Activated CD4-positive, alpha-beta T cell treated with anti-CD3 and anti-CD28 coated beads, Interleukin-2, amount 50 U/mL, for 48 hours (primary cell): ENCODE results near the gene CADM1.

ENCODE experiments used
- DNase-seq, 2 experiments: peaks; one replicate each; pipeline ENCODE4 v3.0.0-alpha.2; 2020

CADM1 gene

DNA sequence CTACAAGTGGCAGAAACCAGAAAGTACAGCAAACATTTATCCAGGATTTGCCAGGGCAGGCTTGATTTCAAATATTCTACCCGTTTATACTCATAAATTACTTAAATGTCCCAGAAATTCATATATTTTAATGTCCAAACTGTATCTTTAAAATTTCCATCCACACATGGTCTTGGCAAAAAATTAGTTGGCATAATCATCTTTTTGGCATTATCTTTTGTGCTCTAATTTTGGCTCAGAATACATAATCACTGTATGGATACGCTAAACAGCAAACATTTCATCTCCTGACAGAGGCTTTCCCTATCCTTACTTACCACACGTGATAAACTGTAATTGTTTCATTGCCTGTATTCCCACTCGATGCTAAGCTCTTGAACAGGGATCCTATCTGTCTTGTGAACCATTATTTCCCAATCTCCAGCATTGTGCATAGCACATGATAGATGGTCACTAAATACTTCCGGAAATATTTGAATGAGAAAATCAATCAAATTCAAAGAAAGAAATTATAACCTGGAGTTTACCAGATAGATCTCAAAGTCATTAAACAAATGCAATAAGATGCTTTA, 64.2 kb downstream of the CADM1 start:
- DNase-seq = no peak

DNA sequence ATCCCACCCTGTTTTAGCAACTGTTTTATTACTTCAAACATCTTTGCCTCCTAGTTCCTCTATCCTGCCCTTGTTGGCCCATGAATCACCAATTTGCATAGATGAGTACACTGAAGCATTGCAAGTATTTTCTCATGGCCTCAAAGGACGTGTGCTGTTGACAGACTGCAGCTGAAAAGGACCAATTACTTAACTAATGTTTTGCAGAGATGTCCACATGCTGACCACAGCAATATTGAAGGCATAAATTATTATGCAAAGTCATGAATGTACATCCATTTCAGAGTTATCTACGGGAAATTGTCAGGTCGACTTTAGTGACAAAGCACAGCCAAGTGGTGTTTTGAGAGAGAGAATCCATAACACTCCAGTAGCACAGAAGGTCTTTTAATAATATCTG, 64.8 kb downstream of the CADM1 start:
- DNase-seq = no peak

DNA sequence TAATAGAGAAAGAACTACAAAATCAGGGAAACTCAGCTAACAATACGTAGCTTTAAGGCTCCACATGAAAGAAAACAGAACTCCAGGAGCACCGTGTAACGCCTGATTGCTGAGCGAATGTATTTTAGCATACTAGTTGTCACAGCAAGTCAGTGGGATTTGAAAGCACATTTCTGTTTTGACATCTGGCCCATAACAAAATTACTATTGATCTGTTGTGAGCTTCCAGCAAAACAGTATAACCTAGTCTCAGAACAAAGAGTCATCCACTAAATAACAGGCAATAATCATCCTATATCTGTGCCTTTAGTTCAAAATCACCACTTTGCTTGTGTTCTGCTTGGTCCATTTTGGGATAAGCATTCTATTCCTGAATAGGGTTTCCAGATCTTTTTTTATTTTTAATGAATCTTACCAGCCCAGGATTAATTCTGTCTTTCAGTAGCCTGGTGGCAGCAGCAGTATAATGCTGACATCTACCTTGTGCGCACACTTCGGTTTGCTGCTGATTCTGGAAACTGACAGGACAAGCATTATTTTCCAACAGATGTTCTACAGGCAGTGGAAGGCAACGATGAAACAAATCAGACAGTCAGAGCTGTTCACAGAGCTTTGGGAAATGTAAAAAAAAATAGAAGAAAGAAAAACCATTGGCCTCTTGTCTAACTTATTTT, 66.2 kb downstream of the CADM1 start:
- DNase-seq = no peak

DNA sequence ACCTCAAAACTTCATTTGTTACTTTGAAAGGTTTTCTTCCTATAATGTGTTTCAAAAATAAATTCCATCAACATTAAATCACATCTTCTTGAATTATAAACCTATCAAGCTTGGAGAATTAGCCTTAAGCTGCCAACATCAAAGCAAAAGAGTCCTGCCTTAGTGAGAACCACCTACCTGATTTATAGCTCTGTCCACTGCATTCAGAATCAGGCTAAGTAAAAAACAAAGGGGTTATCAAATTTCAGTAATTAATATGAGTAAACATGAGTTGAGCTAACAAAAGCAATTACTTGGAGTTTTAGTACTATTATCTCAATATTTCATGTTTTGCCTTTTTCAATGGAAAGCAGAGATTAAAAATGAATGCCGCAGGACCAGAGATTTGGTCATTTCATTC, 73.9 kb downstream of the CADM1 start:
- no peak for DNase-seq

DNA sequence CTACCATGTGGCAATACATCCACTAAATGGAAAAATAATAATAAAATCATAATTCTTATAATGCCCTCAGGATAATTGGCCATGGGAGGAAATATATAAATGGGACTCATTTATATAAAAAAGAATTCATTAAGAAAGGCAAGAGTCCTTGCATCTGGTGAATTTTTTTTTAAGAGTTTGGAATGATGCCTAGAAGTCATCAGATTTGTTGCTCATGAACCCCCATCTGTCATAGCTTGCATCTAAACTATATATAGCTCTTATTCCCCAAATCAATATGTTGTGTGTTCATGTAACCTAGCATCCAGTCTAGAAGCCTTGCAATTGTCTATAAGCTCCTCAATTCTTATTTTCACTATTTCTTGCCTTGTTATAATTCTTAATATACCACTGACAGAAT, 75.9 kb downstream of the CADM1 start:
- DNase-seq = no peak

DNA sequence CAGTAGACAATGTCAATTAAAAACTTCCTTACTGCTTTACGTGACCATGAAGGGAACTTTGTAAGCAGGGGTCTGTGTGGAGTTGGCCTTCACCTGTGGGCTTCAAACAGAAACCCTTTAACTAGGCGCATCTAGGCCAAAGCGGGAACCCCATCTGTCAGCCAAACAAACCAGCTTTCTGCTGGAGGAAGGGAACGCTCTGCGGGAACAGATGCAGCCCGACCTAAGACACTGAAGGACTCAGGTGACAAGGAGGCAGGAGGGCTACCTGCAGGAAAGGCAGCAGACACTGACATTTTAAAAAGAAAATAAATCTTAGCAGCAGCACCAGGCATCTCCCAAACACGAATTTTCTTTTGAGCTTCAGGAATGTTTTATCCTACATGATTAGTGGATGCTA, 78.4 kb downstream of the CADM1 start:
- no peak for DNase-seq

DNA sequence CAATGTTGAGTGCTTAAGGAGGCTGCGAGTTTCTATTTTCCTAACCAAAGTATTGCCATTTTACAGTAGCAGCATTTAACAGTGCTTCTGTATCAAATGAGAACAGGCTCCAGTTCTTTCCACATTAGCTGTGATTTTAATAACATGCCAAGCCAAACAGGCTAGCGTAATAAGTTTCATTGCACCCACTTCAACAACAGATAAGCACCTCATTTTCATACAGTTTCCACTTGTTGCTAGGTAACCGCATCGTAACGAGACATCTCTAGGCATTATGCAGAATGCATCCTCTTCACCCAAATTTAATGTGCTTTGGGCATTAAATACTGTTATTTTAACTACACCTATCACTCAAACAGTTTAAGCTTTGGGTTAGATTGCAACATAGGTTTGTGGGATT, 79.0 kb downstream of the CADM1 start:
- no peak for DNase-seq

DNA sequence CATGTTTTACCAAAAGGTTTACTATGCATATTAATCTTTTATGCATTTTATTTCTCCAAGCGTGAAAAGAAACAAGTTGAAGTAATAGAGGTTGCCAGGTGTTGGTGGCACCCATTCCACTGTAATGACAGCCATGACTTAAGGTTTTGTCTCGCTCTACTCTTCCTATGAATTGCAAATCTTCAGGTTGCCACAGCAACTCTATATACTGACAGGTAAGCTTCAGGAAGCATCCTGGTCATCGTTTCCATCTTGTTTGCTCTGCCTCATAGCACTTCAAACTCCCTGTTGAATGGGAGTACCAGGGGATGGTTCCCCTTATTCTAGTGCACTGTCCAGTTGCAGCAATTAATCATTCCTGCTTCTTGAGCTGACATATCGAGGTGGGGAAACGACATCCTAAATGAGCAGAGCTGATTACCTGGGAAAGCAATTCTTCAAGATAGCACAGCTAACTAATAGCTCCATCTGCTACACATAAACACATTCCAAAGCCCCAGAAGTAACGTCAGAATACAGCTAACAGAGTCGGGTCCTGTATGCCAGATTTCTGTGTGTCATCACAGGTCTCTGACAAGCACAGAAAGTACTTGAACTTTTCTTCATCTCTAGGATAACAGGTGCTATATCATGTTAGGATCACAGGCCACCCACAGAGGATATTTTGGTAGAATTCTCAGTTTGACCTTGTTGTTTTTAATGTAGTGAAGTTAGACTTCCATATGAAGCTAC, 80.3 kb downstream of the CADM1 start:
- DNase-seq = no peak

DNA sequence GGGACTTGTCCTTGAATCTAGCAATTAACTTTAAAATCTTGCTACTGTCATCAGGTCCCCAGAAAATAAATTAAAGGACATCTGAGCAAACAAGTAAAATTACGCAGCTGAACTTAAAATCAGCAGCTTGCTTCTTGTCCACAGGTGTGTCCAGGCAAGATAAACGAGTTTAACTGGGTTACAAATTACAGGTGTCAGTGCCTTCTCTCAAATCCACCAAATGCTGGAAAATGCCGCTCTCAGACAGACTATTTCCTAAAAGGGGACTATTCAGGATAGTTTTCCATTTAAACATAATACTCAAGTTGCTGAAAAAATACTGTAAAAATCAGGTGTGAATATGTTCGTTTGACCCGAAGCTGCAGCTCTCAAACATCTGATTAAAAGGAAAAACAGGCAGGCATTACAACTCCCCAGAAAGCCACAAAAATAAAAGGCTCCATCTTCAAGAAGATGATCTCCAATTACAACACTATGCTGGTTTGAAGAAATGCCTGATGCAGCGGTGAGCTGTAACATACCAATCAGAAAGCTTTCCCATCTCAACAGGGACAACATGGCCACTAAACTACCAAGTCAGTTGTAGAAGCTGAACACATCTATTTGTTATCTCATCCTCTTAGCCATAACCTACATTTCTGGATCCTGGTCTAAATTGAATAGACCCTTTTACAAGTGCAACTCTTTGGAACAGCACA, 82.1 kb downstream of the CADM1 start:
- DNase-seq = no peak

DNA sequence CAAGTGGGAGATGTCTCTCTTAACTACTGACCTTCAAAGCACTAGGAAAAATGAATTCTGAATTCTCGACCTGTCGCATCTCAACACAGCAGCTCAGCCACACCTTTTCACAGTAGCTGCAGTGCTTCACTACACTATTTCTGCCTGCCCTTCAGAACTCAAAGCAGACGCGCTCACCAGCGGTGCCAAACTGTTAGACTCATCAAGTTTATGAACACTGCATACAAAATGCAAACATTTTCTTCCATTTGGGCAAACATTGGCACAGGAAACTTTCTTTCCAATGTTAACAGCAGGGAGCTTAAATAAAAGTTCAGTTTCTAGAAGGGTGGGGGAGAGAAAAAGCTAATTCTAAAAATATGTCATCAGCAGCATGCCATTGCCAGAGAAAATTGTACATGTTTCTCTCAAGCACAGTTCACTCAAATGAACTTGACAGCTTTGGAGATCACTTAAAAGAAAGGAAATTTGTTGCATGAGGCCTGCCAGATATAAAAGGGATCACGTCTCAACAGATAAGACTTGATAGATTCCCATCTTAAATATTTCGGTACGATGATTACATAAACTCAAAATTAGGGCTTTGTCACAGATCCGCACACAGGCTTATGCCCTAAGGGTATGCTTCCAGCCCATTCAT, 82.7 kb downstream of the CADM1 start:
- no peak for DNase-seq

DNA sequence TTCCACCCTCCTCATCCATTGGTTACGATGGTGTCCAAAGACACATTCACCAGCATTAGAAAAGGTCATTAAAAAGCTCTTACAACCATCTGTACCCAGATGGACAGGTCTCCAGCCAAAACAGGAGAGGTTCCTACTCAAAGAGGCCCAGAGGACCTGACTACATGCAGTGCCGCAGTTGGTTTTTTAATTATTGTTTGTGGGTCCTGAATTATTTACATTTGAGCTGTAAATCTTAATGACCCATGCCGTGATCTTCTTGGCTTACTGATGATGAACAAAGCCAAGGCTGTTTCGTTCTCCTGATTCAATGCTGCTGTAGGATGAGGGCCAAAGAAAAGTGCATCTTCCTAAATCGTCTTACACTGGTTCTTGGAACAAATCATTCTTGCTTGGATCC, 83.7 kb downstream of the CADM1 start:
- no peak for DNase-seq

DNA sequence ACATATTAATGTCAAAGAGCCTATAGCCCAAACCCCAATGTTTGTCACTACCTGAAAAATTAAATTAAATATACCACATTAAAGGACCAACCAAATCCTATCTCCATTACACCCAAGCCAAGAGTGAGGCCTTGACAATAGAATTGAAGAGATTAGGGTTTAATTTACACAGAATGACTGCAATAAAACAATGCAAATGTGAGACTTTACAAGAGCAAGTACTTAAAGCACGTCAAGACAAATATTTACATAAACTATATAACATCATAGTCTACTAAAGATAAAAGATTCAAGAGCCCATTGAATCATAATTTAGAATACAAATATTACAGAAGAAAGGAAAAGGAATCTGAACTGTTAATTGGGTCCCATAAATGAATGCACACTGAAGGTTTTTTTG, 85.6 kb downstream of the CADM1 start:
- no peak for DNase-seq

DNA sequence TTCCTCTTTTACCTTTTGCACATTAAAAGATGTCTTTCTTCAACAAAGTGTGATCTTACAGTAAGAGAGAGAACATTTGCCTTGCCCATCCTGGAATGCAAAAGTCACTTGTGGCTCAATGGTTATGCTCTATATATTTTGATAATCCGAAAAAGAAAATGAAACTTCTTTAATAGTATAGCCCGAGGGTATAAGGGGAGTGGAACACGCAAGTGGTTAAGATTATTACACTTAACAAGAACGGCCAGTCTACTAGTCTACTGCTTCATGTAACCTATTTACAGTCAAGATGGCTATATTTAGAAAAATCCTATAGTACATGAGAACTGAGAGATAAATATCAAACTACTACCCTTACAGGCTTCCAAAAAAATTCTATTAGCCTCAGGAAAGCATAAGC, 86.1 kb downstream of the CADM1 start:
- no peak for DNase-seq

DNA sequence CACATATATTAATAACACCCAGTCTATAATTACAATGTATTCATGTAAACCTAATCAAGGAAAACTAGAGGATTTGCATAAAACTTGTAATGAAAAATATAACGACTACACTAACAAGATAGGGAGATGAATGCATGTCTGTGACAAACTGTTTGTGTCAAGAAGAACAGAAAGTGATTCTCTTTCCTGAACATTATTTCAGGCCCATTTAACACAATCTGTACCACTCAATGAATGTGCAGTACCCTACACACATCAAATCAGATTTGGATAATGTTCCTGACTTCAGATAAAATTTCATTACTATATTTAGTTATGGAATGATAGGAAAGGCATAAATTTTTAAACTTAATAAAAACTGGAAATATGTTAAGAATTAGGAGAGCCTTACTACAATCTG, 93.1 kb downstream of the CADM1 start:
- no peak for DNase-seq

DNA sequence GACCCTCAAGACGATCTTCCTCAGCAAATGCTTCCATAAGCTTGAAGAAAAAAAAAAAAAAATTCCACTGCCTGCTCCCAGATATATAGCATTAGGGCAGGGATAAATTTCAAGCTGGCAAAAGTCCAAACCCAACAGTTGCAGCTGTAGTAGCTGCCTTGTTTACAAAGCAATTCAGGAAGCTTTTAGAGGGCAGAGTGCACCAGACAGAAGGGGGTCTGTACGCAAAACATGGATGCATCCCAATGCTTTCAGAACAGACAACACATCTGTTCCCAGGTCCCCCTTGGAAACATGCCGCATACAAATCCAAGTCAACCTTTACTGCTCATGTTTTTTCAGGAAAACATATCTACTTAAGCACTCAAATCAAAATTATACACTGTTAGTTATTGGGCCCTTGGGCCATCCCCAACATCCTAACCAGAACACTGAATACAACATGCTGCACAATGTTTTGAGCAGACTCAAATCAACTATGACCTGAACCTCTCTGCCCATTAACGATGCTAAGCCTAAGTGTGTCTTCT, 94.5 kb downstream of the CADM1 start:
- no peak for DNase-seq

DNA sequence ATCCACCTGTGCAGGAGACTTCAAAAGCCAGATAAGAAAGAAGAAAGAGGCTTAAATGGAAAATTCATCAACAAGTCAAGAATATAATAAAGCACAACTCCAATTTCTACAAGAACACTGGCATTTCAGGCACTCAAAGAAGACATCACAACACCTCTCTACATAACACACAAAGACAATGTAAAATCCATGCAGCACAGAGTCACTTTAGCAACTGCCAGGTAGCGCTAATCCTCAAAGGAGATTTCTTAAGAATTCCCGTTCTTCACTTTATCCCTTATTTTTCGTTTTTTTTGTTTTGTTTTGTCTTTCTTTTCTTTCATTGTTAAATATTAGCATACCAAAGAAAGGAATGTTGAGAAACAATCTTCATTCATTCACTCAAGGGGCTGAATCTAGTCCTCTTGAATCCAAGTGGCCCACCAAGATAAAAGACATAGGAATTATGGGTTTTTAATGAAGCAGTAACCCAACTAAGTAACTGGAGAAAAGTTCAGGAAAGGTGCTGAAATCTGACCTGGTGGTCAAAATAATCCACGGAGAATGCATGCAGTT, 95.0 kb downstream of the CADM1 start:
- no peak for DNase-seq

DNA sequence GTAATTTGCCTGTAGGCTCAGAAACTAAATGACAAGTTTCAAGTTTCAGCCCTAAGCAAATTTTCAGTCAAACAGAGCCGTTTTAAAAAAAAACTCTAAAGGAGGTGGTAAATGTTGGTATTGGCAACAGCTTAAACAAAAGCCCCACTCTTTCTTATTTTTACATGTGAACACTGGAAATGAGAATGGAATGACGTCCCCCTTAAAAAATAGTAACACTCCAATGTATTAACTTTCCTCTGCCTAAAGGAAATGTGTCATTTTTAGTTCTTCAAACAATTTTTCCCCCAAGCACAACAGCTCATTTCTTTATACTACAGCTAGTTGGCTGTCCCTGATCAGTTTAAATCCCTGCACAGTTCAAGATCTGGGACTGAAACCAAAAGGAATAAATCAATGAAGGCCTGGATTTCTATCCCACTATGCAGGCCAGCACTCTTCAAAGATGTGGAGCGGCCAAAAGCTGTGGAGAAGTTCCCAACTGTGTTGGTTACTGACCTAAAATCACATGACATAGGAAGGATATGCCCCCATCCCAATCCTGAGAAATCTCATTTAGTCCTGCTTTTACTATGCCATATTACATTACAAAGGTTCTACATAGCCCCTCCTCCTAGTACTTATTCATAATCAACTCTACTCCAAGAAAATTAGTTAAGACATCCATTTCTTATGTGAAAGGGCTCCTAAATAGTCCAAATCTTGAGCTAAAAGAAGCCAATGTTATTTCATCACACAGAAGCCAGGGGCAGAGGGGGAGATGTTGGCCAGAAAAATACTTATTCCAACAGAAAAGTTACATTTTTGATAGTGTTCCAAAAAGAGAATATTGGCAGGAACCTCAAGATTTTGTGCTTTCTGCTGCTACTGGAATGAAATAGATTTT, 95.9 kb downstream of the CADM1 start:
- no peak for DNase-seq

DNA sequence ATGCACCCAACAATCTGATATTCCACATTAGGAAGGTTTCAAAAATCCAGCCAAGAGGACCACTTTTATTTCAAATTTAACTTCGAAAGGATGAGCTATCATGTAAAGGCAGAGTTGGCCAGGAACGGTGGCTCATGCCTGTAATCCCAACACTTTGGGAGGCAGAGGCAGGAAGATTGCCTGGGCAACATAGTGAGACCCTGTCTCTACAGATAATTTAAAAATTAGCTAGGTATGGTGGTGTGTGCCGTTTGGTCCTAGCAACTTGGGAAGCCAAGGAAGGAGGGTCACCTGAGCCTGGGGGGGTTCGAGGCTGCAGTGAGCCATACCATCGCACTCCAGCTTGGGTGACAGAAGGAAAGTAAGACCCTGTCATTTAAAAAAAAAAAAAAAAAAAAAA, 96.7 kb downstream of the CADM1 start:
- DNase-seq = no peak

DNA sequence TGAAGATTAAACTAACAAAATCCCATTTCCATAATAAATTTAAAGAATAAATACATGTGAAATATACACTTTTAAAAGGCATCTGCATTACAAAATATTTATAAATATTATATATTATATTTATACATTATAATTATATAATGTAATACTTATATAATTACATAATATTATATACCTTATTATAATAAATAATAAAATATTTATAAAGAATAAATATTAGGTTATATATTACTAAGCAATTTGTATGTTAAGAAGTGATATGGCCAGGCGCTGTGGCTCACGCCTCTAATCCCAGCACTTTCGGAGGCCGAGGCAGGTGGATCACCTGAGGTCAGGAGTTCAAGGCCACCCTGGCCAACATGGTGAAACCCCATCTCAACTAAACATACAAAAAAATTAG, 97.8 kb downstream of the CADM1 start:
- DNase-seq = no peak

DNA sequence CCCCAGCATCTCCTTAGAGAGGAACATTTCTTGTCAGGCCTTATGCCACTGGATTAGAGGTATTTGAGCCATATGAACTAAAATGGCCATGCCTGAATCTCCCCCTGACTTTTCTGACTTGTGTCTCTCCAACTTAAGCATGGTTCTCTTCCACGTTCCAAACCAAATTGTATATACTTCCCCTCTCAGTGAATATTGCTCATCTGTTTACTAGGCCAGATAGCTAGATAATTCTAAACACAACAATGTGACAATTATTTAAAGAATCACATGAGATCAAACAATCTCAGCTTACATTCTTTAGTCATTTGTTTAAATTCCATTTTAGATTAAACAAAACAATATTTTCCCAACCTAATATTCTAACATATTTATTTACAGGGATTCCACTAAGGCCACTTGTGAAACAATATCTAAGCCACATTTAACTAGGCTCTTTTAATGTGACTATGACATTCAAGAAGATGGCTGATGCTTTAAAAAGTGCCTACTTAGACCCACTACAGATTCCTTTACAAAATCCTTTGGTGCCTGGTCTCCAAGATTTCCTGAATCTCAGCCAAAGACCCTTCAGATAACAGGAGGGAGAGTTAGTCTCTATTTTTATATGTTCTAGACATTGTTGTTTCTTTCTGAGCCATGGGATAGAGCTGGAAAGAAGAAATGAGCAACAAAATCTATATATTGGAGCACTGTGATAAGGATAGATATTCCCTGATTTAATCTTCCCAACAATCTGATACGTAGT, 105.7 kb downstream of the CADM1 start:
- no peak for DNase-seq

DNA sequence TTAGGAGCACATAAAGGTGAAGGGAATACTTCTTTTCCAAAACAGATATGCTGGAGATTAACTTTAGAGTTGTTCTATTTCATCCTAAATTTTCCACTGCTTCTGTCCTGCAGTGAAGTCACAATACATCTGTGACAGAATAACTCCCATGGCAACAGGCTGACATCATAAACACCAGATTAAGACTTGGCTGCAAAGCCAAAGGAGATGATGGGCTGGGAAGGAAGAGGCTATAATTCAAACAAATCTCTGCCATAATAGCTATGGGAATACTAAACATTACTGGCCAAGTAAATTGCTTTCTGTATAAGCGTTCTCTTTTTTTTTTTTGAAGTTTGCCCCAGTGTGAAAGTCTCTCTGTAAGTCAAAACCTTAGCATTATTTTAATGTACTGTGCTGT, 107.7 kb downstream of the CADM1 start:
- no peak for DNase-seq
